K562 (cell line): ENCODE results near the gene OR11G2.

Experiments used
- BRF1 ChIP-seq: IDR thresholded peaks from 3 replicates; pipeline ENCODE4 v1.6.1; 2011; ENCODE audit warnings: borderline replicate concordance, mild to moderate bottlenecking; ENCODE audit not compliant: insufficient read length; ENCODE audit errors: extremely low read depth
- GABPA ChIP-seq: fragments of 200-800 bp; sonication (Bioruptor generic); conservative IDR thresholded peaks from 2 replicates; pipeline ENCODE4 v1.6.1; 2016; ENCODE audit warnings: low read depth, missing genetic modification characterization, missing compliant biosample characterization
- PHB2 ChIP-seq: fragments of 450-650 bp; IDR thresholded peaks from 2 replicates; pipeline ENCODE4 v1.6.1; 2017; ENCODE audit warnings: low read depth
- TF ChIP-seq, protein P1 (sequence below): sonication (generic); formaldehyde crosslinking; IDR thresholded peaks from 2 replicates; pipeline ENCODE4 v1.8.1; 2022; ENCODE audit warnings: missing genetic modification reagents

DNA sequence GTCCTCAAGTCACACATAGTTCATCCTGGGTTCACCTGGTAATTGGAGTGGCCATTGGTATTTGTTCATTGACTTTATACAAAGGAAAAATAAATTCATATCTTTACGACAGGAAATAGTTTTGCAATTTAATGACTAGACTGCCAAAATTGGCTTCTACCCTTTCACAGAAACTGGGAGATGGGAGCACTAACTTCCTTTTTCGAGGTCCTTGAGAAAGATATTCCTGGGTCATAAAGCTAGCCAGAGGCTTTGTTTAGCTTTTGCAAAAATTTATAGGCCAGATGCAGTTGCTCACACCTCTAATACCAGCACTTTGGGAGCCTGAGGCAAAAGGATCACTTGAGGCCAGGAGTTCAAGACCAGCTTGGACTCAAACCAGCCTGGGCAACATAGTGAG, 10.2 kb upstream of the OR11G2 start:
- TF ChIP-seq GABPA (tag) = no peak
- no peak for TF ChIP-seq PHB2
- TF ChIP-seq, protein P1, sequence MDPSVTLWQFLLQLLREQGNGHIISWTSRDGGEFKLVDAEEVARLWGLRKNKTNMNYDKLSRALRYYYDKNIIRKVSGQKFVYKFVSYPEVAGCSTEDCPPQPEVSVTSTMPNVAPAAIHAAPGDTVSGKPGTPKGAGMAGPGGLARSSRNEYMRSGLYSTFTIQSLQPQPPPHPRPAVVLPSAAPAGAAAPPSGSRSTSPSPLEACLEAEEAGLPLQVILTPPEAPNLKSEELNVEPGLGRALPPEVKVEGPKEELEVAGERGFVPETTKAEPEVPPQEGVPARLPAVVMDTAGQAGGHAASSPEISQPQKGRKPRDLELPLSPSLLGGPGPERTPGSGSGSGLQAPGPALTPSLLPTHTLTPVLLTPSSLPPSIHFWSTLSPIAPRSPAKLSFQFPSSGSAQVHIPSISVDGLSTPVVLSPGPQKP = no peak
- TF ChIP-seq BRF1 = no peak
